Inflammatory macrophage treated with lipopolysaccharide for 1 hour (primary cell): ENCODE measurements around the gene CLEC19A.

Experiments
- DNase-seq, 2 donors: peaks; one replicate each; pipeline ENCODE4 v3.0.0-alpha.2; 2020 to 2022

CLEC19A gene

GRCh38 chr16:19329932-19330331, 44.4 kb downstream of the CLEC19A start:
- no peak for DNase-seq

- no peak for DNase-seq
These were observed 45.4 kb downstream of the CLEC19A start for GRCh38 chr16:19330841-19331397.

GRCh38 chr16:19331794-19332193, 46.3 kb downstream of the CLEC19A start:
- DNase-seq, result no peak

- no peak for DNase-seq
These were observed 52.8 kb downstream of the CLEC19A start for GRCh38 chr16:19338335-19338734.

- DNase-seq, result no peak
These were observed 58.8 kb downstream of the CLEC19A start for GRCh38 chr16:19344224-19344801.

- DNase-seq, result no peak
These were observed 59.4 kb downstream of the CLEC19A start for GRCh38 chr16:19344980-19345379.

- peak in 1 of 2 donors; percentile 6 for DNase-seq
These were observed 60.9 kb downstream of the CLEC19A start for GRCh38 chr16:19346335-19346922.

GRCh38 chr16:19348125-19348524, 62.6 kb downstream of the CLEC19A start:
- no peak for DNase-seq

- no peak for DNase-seq
These were observed 63.2 kb downstream of the CLEC19A start for GRCh38 chr16:19348578-19349315.

- DNase-seq, result no peak
These were observed 68.8 kb downstream of the CLEC19A start for GRCh38 chr16:19354371-19354770.

GRCh38 chr16:19356024-19356952, 70.8 kb downstream of the CLEC19A start:
- DNase-seq, result no peak

GRCh38 chr16:19359556-19359955, 74.0 kb downstream of the CLEC19A start:
- no peak for DNase-seq
